GM19238 (cell line): ENCODE data around the gene CELA1.
"Not testable (repeated sequence)": the region's sequence is repeated elsewhere in the genome, so short reads cannot be mapped to it uniquely, and the experiment has no call there.

Source experiments
- DNase-seq: peaks from one replicate; pipeline ENCODE4 v3.0.0; 2011; ENCODE audit warnings: low spot score; ENCODE audit not compliant: insufficient read length

The CELA1 gene

GRCh38 chr12:51318846-51319599 lies 27.5 kb downstream of the CELA1 start:
- DNase-seq: peak; percentile 37

- DNase-seq: not testable (repeated sequence)
Measured at GRCh38 chr12:51318057-51318806, 28.2 kb downstream of the CELA1 start.

- DNase-seq: no peak
Measured at GRCh38 chr12:51311389-51311788, 35.1 kb downstream of the CELA1 start.

GRCh38 chr12:51307655-51308593 lies 38.6 kb downstream of the CELA1 start:
- no peak for DNase-seq

- no peak for DNase-seq
Measured at GRCh38 chr12:51306507-51306906, 40.0 kb downstream of the CELA1 start.

- not testable (repeated sequence) for DNase-seq
Measured at GRCh38 chr12:51300768-51301167, 45.7 kb downstream of the CELA1 start.

GRCh38 chr12:51295651-51296050 lies 50.8 kb downstream of the CELA1 start:
- no peak for DNase-seq

GRCh38 chr12:51294097-51294496 lies 52.4 kb downstream of the CELA1 start:
- not testable (repeated sequence) for DNase-seq

- no peak for DNase-seq
Measured at GRCh38 chr12:51293696-51294095, 52.8 kb downstream of the CELA1 start.

GRCh38 chr12:51291603-51292513 lies 54.6 kb downstream of the CELA1 start:
- DNase-seq: not testable (repeated sequence)

- DNase-seq: no peak
Measured at GRCh38 chr12:51285843-51286242, 60.6 kb downstream of the CELA1 start.

GRCh38 chr12:51281202-51281924 lies 65.1 kb downstream of the CELA1 start:
- no peak for DNase-seq
